Activated CD4-positive, alpha-beta T cell treated with anti-CD3 and anti-CD28 coated beads for 1 hour (primary cell): Measurements from ENCODE around the gene UBAC1.
A peak's percentile ranks its signal among the peaks of the same experiment; 100 is the strongest.
"Not testable (repeated sequence)": the region's sequence is repeated elsewhere in the genome, so short reads cannot be mapped to it uniquely, and the experiment has no call there.

Experiments
- DNase-seq: peaks from one replicate; pipeline ENCODE4 v3.0.0-alpha.2; 2020

The UBAC1 gene

DNA sequence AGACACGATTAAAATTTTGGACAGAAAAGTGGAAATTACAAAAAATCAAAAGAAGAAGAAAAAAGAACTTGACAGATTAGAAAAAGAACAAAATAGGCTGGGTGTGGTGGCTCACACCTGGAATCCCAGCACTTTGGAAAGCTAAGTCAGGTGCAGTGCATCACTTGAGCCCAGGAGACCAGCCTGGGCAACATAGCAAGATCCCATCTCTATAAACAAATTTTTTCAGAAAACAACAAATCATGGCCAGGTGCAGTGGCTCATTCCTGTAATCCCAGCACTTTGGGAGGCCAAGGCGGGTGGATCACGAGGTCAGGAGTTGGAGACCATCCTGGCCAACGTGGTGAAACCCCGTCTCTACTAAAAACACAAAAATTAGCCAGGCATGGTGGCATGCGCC lies 68.8 kb downstream of the UBAC1 start:
- not testable (repeated sequence) for DNase-seq

DNA sequence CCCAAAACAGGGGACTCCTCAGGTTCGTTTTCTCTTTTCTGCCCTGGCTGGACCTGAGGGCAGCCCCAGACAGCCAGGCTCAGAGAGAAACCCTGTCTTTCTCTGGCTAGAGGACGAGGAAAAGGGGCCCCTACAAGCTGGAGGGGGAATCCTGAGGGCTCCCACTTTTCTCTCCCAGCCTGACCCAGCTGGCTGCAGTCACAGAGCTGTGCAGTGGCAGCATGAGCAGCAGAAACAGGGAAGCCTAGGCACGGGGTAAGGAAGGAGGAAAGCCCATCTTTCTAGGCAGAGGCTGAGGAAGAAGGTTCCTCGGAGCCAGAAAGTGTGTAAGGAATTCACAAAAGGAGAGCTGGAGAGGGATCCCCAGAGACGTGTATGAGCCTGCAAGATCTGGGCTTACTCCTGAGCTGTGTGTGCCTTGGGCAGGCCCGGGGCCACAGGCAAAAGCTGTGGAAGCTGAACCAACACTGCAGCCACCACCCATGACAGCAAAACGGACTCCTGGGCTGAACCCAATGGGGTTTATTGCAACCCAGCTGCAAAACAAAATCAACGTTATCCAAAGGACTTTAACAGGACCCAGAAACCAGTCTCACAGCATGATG lies 70.0 kb downstream of the UBAC1 start:
- DNase-seq = no peak

DNA sequence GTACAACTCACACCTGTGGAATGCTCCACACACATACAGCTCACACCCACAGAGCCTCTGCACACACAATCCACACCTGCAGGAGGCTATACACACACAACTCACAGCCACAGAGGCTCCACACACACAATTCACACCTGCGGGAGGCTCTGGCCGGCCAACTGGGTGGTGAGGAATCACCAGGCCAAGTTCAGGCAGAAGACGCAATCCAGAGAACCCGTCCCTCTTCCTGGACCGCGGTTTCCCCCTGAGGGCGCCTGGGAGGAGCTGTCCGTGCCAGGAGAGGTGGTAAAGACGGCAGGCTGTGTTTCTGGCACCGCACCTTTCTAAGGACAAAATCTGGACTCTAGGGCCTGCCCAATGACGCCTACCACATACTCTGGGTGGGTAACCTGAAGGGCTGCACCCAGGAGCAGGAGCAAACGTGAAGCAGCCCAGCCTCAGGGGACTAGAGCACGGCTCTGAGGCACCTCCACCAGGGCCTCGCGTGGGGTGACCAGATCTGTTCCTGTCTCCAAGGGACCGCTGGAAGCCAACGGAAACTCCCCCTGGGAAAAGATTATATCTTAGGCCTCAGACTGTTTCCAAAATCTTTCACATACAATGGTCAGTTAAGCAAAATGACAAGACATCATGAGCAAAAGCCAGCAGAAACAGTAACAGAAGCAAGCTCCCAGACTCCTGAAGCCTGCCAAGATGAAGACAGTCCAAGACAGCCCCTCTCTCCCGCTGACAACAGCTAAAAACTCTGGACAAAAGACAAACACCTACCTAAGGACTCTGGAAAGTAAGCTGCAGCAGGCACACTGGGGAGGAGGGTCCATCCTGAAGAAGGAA lies 70.8 kb downstream of the UBAC1 start:
- DNase-seq = no peak

DNA sequence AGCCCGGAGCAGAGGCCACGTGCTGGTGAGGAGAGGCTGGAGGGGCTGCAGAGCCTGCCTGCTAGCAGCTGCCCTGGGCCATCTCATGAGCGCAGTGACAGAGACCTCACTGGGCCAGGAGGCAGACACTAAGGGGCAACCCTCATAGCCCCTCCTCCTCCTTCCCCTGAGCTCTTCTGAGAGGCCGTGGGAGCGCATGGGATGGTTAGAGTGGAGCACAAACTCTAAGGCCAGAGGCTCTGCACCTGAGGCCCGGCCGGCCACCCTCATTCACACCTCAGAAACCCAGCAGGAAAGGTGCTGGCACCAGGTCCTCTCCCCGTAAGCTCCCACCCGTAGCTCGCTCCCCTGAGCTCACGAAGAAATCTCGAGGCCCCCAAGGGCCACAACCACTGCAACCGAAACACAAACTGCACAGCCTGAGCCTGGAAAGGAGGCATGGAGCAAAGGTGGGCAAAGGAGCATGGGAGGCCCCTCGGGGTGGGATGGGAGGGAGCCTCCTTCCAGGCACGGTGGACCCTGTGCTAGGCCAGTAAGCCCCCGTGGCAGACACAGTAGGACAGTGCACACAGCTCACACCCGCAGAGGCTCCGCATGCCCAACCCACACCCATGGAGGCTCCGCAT lies 71.5 kb downstream of the UBAC1 start:
- DNase-seq = no peak

DNA sequence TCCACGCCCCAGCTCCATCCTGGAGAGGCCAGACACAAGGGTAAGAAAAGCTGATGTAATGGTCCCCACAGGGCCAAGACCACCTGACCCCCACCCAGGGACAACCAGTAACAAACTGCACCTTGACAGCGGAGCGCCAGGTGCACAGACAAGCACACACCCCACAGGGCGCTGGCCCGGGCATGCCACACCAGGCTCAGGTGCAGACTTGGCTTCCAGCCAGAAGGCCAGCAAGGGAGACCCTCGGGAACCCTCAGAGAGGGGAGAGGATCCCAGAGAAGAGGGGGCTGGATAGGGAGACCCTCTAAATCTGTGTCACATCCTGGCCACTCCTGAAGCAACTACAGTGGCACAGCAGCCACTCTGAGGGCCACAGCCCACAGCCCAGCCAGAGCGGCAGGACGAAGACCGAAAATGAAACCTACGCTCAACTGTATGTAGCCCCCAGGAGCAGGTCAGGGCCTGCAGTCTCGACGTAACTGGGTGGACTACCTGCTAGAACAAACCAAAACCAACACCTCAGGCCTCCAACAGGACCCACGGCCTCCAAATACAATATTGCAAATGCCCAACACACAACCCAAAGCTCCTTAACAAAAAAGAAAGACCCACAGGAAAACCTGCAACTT lies 72.3 kb downstream of the UBAC1 start:
- no peak for DNase-seq

DNA sequence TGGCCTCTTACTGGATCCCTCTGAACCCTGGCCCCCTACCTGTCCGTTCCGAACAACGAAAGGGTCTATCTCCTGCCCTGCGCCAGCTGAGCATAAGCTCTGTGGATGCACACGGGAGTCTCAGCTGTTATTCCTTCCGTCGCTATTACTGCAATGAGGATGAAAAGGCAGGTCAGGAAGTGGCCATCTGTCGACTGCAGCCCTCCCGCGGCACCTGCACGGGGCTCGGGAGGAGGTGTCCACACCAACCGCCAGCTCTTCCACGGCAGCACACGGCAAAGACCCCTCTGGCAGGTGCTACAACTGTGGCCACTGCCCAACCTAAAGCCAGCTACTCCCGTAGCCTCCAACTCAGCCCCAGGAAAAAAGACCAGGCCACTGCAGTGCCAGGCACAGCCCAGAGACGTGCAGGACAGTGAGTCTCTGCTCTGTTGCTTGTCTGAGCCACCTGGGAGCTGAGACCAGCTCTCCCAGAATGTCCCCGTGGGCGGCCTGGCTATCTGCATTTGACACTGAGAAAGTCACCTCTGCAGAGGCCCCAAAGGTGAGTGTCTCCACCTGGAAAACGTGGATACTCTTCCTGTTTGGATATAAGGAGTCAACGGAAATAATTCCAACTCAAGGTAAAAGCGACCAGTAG lies 72.9 kb downstream of the UBAC1 start:
- no peak for DNase-seq

DNA sequence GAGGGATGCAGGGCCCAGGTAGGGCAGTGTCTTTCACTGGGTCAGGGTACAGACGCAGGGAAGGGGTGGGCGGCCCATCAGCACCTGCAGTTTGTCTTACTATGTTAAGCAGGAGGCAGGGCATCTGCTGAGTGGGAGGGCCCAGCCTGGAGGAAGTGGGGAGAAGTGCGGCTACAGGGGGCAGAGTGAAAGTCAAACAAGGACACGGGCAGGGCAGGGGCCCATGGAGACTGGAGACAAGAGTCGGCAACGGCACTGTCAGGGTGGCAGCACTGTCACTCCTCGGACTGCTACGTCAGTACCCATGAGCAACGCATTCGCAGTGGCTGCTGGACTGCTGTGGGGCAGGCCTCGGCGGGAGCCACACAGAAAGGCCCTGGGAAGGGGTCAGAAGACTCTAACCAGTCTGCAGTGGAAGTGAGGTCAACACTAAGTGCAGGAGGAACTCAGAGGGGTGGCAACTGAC lies 73.6 kb downstream of the UBAC1 start:
- DNase-seq = peak; percentile 26

DNA sequence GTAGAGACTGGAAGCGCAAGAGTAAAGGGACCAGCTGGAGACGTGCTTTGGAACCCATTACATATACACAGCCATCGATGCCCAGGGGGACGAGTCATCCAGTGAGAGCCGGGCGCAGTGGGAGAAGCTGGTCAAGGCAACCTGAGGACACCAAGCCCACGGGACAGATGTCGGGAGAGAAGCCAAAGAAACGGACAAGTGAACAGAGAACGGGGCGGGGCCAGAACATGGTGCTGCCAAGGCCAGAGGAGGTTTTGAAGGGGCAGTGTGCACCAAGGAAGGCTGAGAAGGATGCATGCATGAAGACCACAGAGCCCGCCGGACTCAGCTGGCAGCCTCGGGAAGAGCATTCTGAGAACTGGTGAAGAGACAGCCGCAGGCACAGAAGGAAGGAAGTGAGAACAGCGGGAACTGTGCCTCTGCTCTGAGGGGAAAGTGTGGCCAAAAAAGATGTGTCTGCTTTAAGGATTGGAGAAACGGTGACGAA lies 74.1 kb downstream of the UBAC1 start:
- DNase-seq = no peak

DNA sequence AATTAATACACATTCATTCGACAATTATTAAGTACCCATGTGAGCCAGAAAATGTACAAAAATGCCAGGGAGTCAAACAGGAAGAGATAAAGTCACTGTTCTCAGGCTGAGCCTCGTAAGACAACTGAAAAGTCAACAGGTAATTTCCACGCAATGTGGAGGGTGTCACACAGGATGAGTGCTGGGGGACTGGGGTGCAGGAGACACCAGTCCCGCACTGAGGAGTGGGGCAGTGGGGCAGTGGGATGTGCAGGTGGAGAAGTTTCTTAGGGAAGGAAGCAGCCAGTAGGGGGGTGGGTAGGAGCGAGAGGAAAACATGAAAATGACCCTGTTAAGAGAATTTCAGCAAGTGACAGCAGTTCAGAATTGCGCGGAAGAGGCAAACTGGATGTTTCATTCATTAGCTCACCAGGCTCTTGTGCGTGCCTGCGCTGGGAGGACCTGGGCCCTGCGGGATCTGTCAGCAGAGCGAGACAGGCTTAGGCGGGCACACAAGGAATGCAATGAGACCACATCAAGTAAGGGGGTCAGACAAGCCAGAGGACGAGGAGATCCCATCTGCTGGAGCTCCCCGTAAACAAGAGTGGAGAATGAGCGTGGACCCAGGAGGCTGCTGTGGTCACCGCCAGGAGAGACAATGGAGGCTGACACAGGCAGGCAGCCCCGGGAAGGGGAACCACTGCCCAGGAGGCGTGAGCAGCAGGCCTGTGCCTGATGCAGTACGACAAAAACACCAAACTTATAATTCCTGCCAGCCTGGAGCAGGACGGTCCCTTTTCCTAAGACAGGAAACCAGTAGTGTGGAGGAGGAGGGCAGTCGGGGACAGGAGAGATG lies 74.8 kb downstream of the UBAC1 start:
- no peak for DNase-seq

DNA sequence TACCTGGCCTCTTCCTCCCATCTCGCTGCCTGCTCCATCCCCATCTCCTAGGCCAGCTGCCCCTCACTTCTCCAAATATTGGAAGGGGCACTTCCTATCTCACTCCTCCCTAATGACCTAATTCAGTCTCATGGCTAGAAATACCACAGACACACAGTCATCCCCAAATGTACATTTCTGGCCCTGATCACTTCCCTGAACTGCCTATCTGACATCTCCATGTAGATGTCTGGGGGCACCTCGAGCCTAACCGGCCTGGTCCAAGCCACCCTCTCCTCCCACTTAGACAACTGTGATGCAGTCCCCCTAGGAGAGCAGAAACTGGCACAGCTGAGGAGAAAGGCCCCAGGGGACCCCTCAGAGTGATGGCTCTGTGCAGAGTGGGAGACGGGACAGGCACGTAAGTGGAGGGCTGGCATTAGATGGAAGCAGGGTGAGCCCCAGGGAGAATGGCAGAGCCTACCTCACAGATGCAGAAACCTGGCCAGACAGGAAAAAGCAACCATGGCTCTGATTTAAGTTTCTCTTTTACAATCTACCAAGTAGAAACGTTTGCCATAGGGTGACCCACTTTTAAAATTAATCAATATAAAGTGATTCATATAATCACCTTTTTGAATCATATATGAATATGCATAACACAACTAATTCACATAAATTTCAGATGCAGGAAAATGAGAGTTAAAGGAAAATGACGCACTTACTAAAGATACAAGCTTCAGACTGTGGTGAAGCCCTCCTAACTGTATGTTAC lies 75.9 kb downstream of the UBAC1 start:
- no peak for DNase-seq

DNA sequence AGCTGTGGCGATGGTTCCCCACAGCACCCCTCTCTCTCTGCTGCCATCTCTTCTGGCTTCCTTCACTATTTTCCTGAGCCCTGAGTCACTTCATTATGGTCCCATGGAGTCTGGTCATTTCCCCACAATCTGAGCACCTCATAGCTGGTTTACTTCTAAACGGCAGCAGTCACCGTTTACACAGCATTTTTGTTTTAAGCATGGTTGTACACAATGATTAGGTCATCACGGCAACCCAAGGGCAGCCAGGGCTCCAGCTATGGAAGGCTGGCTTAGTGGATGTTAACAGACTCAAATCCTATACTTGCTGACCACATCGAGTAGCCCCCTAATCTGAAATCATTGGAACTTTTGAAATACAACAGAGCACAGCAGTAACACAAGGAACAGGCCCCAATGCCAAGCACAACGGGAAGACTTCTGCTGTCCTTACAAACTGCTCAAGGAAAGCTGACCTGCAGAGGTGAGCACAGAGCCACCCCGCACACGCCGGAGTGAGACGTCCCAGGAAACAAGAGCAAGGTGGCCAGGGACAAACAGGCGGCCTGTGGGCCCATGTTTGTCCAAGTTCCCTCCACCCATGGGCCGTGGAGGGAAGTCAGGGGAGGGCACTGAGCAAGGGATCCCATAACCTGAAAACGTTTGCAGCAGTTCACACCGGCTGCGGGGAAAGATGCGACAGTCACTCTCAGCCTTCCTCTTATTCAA lies 76.7 kb downstream of the UBAC1 start:
- no peak for DNase-seq

DNA sequence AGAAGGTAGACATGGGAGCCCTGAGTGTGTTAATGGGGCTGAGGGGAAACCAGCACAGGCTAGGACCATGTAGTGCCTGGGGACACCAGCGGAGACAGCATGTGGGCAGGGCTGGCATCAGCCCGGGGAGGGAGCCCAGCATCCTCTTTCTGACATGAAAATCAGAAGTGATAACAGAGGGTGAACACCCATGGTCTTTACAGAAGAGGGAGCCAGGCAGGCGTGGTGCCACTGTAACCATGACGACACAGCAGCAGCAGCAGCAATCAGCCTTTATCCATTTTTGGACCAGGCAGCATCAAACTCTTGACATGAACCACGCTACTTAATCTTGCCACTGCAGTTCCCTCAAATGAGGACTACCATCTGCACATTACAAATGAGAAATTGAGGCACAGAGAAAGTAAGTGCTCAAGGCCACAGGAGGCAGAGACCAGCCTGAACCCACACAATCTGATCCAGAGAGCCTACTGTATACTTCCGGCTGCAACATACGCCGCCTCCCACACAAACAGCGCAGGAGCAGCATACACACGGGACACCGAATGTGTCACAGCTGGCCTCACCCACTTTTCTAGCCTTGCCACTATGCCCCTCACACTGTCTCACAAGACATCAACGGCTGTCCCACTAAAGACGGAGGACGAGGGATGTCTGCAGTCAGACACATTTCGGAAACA lies 77.6 kb downstream of the UBAC1 start:
- no peak for DNase-seq
